Thymus (tissue), 14 donors: ENCODE data around the gene TLR6. TPM values are rescaled to one million over a fixed set of nuclear protein-coding genes. Genes with fewer than 3 reads are reported as not detected.
A peak's percentile ranks its signal among the peaks of the same experiment; 100 is the strongest.

Source experiments
- DNase-seq, 9 donors: peaks; one replicate each; pipeline ENCODE4 v3.0.0-alpha.2; 2013; ENCODE audit warnings: low spot score in 9 of 9, low read depth in 6 of 9, missing footprints in 1 of 9
- H3K27ac ChIP-seq, 2 donors: one replicate each; pipeline ENCODE4 v1.5.1; 2013; ENCODE audit warnings: control low read depth in 1 of 2, low read depth in 1 of 2, low read length in 1 of 2, mild to moderate bottlenecking in 1 of 2, moderate library complexity in 1 of 2
- H3K27me3 ChIP-seq, 2 donors: one replicate each; pipeline ENCODE4 v1.5.1; 2013; ENCODE audit warnings: low read length in 1 of 2; ENCODE audit not compliant: control insufficient read depth in 2 of 2, insufficient read depth in 1 of 2
- H3K36me3 ChIP-seq, 2 donors: one replicate each; pipeline ENCODE4 v1.5.1; 2013; ENCODE audit warnings: low read length in 1 of 2, mild to moderate bottlenecking in 1 of 2, moderate library complexity in 1 of 2; ENCODE audit not compliant: control insufficient read depth in 2 of 2, insufficient read depth in 2 of 2
- H3K4me1 ChIP-seq, 2 donors: one replicate each; pipeline ENCODE4 v1.5.1; 2013; ENCODE audit warnings: low read length in 2 of 2; ENCODE audit not compliant: control insufficient read depth in 2 of 2, insufficient read depth in 2 of 2
- H3K4me3 ChIP-seq, 2 donors: one replicate each; pipeline ENCODE4 v1.5.1; 2013; ENCODE audit warnings: low read length in 2 of 2, control low read depth in 1 of 2, mild to moderate bottlenecking in 1 of 2
- H3K9me3 ChIP-seq, 2 donors: one replicate each; pipeline ENCODE4 v1.5.1; 2013; ENCODE audit warnings: low read length in 1 of 2, mild to moderate bottlenecking in 1 of 2; ENCODE audit not compliant: control insufficient read depth in 2 of 2, insufficient read depth in 1 of 2
- WGBS: extraction: QIAGEN DNeasy Blood & Tissue Kit; methylation state at CpG from one replicate; pipeline ENCODE4 v1.1.7; 2013; 5-methylcytosine and 5-hydroxymethylcytosine counted together
- long read RNA-seq, 10 donors: transcript quantifications; one replicate each; lab custom pipeline, GENCODE V29; 2026
- polyA plus RNA-seq: library from polyadenylated mRNA; stranded (reverse); fragments of 200-250 nt; gene quantifications from one replicate; pipeline ENCODE4 v1.2.3, GENCODE V29; 2013
- total RNA-seq: library from RNA; stranded (reverse); fragments of 120-200 nt; gene quantifications from one replicate; pipeline ENCODE4 v1.2.4, GENCODE V29; 2013
- donor health status: healthy.

Gene TLR6
- 2.5 TPM for total RNA-seq
- 1.6 TPM for polyA plus RNA-seq
- long read RNA-seq, donor 1, full-length matches to known transcripts: 1 of 1 reads
- long read RNA-seq, donor 1, partial matches to known transcripts: 0 of 1 reads
- long read RNA-seq, donor 1, other reads (novel, unspliced or antisense): 0 of 1 reads
- long read RNA-seq, donor 2: 0 reads
- long read RNA-seq, donor 3, partial matches to known transcripts: 0 of 2 reads
- long read RNA-seq, donor 3, other reads (novel, unspliced or antisense): 0 of 2 reads
- long read RNA-seq, donor 4, partial matches to known transcripts: 0 of 1 reads
- long read RNA-seq, donor 4, other reads (novel, unspliced or antisense): 0 of 1 reads
- long read RNA-seq, donor 5, full-length matches to known transcripts: 2 of 2 reads
- long read RNA-seq, donor 5, partial matches to known transcripts: 0 of 2 reads
- long read RNA-seq, donor 5, other reads (novel, unspliced or antisense): 0 of 2 reads
- long read RNA-seq, donor 6: 0 reads
- long read RNA-seq, donor 7, partial matches to known transcripts: 0 of 1 reads
- long read RNA-seq, donor 7, other reads (novel, unspliced or antisense): 0 of 1 reads
- long read RNA-seq, donor 8: 0 reads
- long read RNA-seq, donor 9: 0 reads
- long read RNA-seq, donor 10, partial matches to known transcripts: 0 of 1 reads
- long read RNA-seq, donor 10, other reads (novel, unspliced or antisense): 0 of 1 reads

DNA sequence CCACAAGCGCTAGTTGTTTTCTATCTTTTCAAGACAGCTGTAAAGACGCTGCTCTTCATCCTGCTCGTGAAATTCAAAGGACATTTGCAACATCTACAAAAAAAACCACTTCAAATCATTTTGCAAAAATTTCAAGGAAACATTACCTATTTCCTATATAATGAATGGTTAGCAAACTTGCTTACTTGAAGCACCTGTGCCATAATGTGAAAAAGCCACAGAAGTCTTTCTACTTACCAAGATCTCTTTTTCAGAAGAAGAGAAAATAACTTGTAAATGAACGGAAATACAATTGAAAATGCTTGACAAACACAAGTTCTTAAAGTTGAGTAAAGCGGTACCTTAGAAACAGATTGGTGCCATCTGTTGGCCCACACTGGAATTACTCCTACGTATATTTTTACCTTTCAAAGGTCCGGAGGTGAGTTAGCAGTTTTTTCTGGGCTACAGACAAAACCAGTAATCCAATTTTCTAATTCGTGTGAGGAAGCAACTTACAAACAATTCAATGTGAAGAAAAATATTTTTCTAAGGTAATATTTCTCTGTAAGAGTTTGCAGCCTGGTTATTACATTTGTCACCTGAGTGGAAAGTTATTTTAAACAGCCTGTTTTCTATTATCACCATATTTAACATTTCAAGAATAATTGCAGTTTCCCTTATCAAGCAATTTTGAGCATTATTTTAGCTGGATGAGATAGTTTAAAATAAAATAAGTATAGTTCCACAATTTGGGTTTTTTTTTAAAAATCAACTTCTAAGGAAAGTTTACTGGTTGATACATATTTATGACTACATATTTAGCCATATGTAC, at the start of gene TLR6:
TLR6 (minus strand) TSS at position 294 of the 814 bp plus-strand sequence. CDS start 27,344 bp downstream, outside the sequence.
- H3K4me1 ChIP-seq: peaks cover 0 to 17% of the 10 kb centered on the region in 2 donors
- no peaks in the 10 kb centered on the region for H3K9me3 ChIP-seq
- H3K27ac ChIP-seq: peak within 1 kb of the TSS; percentile 56 to 81
- peak; percentile 50 to 90 (median 79) for DNase-seq
- H3K27me3 ChIP-seq: no peaks in the 10 kb centered on the region
- H3K36me3 ChIP-seq: no peaks in the 10 kb centered on the region
- WGBS: 2% methylated on average over 8 of the region's 8 CpGs
- H3K4me3 ChIP-seq: peak within 1 kb of the TSS; percentile 4 to 30

- H3K27me3 ChIP-seq: no peaks in the 10 kb centered on the region
- no peaks in the 10 kb centered on the region for H3K9me3 ChIP-seq
- DNase-seq: peak in 2 of 9 donors; percentile 19 to 40
- no peaks in the 10 kb centered on the region for H3K36me3 ChIP-seq
- no peak overlapping the region for H3K27ac ChIP-seq
- 38% methylated on average over 10 of the region's 10 CpGs for WGBS
- H3K4me1 ChIP-seq: peaks cover 0 to 6% of the 10 kb centered on the region in 2 donors
- no peak overlapping the region for H3K4me3 ChIP-seq
Observed at GRCh38 chr4:38905652-38906385, 49.2 kb upstream of the TLR6 start.

DNA sequence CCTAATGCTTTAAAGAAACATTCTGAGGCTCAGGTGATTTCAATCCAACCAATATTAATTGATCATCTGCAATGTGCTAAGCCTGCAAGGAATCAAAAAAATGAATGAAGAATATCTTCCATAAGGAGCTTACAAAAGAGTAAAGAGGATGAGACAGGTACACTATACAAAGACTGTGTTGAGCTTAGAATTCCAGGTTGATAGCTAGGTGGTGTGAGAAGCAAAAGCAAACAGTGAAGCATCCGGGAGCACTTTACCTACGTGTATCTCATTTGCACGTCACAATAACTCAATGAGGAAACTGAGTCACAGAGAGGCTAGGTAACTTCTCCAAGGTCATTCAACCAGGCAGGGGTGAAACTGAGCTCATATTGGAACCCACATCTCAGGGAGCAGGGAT, 48.1 kb upstream of the TLR6 start:
- H3K27me3 ChIP-seq: no peaks in the 10 kb centered on the region
- no peak for DNase-seq
- peaks cover 0 to 6% of the 10 kb centered on the region in 2 donors for H3K4me1 ChIP-seq
- H3K27ac ChIP-seq: no peak overlapping the region
- H3K9me3 ChIP-seq: no peaks in the 10 kb centered on the region
- over 99% methylated on average over 3 of the region's 3 CpGs for WGBS
- H3K4me3 ChIP-seq: no peak overlapping the region
- no peaks in the 10 kb centered on the region for H3K36me3 ChIP-seq

DNA sequence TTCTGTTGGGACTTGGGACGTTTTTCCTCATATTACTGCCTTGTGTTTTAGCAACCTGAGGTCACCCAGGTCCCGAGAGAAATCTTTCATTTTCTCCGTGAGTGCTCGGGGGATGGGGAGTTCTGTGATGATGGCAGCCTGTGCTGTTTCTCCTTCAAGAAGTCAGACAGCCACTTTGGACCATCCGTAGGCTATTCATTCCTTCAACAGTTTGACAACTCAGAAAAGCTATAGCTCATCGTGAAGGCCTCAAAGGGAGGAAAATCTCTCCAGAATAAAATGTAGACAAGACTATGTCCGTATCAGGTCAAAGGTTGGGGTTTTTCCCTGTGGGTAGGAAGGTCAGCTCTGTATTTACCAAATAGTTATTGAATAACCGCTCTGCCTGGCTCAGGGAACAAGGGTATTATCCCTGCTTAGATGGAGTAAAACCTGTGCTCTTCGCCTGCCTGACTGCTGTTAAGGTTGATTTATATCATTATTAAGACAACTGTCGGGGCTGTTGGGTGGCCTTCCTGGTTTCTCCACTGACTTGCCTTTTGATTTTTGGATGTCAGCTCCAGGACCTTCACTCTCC, 47.6 kb upstream of the TLR6 start:
- Histone ChIP-seq H3K4me3 (no peak overlapping the region), H3K27ac (no peak overlapping the region), H3K27me3 (no peaks in the 10 kb centered on the region), H3K4me1 (peaks cover 0 to 6% of the 10 kb centered on the region in 2 donors), H3K9me3 (no peaks in the 10 kb centered on the region), H3K36me3 (no peaks in the 10 kb centered on the region)
- WGBS: 95% methylated on average over 10 of the region's 10 CpGs
- no peak for DNase-seq

- Histone ChIP-seq H3K9me3 (no peaks in the 10 kb centered on the region), H3K36me3 (no peaks in the 10 kb centered on the region), H3K27me3 (no peaks in the 10 kb centered on the region), H3K27ac (no peak overlapping the region), H3K4me3 (no peak overlapping the region), H3K4me1 (peaks cover 0 to 6% of the 10 kb centered on the region in 2 donors)
- DNase-seq: peak in 6 of 9 donors; percentile 6 to 62 (median 21)
Observed at GRCh38 chr4:38902695-38903094, 46.1 kb upstream of the TLR6 start.

DNA sequence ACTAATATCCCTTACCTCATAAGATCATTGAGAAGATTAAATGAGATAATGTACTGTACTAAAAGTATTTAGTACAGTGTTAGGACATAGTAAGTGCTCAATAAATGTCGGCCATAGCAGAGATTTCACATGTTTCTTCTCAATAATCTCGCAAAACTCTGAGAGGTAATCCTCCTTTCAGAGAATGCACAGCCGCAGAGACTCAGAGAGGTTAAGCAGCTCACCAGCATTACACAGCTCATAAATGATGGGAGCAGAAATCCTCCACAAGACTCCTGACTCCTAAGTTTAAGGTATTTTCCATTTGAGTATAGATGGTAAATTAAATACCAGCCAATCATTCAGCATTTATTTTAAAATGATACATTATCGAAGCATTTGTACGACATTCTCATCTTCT, 45.6 kb upstream of the TLR6 start:
- Histone ChIP-seq H3K9me3 (no peaks in the 10 kb centered on the region), H3K36me3 (no peaks in the 10 kb centered on the region), H3K4me3 (no peak overlapping the region), H3K27ac (no peak overlapping the region), H3K4me1 (peaks cover 0 to 6% of the 10 kb centered on the region in 2 donors), H3K27me3 (no peaks in the 10 kb centered on the region)
- no peak for DNase-seq
- 95% methylated on average over 5 of the region's 5 CpGs for WGBS

GRCh38 chr4:38898245-38898644, 41.6 kb upstream of the TLR6 start:
- WGBS: 93% methylated on average over 7 of the region's 7 CpGs

GRCh38 chr4:38896940-38897339, 40.3 kb upstream of the TLR6 start:
- DNase-seq: no peak
- H3K27me3 ChIP-seq: no peaks in the 10 kb centered on the region
- no peak overlapping the region for H3K4me3 ChIP-seq
- no peaks in the 10 kb centered on the region for H3K36me3 ChIP-seq
- no peaks in the 10 kb centered on the region for H3K9me3 ChIP-seq
- WGBS: 96% methylated on average over 1 of the region's 1 CpG
- H3K4me1 ChIP-seq: no peaks in the 10 kb centered on the region
- no peak overlapping the region for H3K27ac ChIP-seq

More at GRCh38 chr4:38898245-38898644, 41.6 kb upstream of the TLR6 start:
- H3K36me3 ChIP-seq: no peaks in the 10 kb centered on the region
- H3K4me3 ChIP-seq: no peak overlapping the region
- no peaks in the 10 kb centered on the region for H3K27me3 ChIP-seq
- H3K9me3 ChIP-seq: no peaks in the 10 kb centered on the region
- no peak for DNase-seq
- no peak overlapping the region for H3K27ac ChIP-seq
- no peaks in the 10 kb centered on the region for H3K4me1 ChIP-seq
